OCI-LY1 (cell line): ENCODE data around the gene SCN5A.

ENCODE experiments used
- CTCF ChIP-seq: fragments of 200-600 bp; sonication (generic), shearing (Covaris generic); IDR thresholded peaks from 2 replicates; pipeline ENCODE4 v1.5.1; 2017; ENCODE audit warnings: mild to moderate bottlenecking, antibody characterized with exemption, low read length, moderate library complexity, mixed read lengths
- EZH2 ChIP-seq: fragments of 200-600 bp; sonication (generic), shearing (Covaris generic); IDR thresholded peaks from 2 replicates; pipeline ENCODE4 v1.8.0; 2017; ENCODE audit warnings: borderline replicate concordance, mixed run types, mild to moderate bottlenecking, antibody characterized with exemption, low read length, moderate library complexity, mixed read lengths

GRCh38 chr3:38614091-38614490, 35.4 kb downstream of the SCN5A start:
- no peak for TF ChIP-seq EZH2
- no peak for TF ChIP-seq CTCF
